HepG2 (cell line): Measurements from ENCODE around the gene TUBB2B. TPM values are rescaled to one million over a fixed set of nuclear protein-coding genes. Genes with fewer than 3 reads are reported as not detected.

Source experiments
- ATAC-seq: fragments of 200-7000 bp; cut with Tn5 transposase; 3 replicates; pipeline ENCODE4 v1.9.1; 2020; ENCODE audit warnings: mild to moderate bottlenecking, moderate library complexity
- BruUV-seq: library from RNA; stranded (reverse); fragments of 400-500 nt; replicated peaks from 2 replicates; lab custom pipeline; 2021; lab: Mats Ljungman, UMichigan
- CTCF ChIA-PET: fragments of 300-600 bp; formaldehyde crosslinking; extraction: SDS; loops from one replicate; lab custom pipeline; 2021; ENCODE audit warnings: low total read pairs, inconsistent platforms, low intra/inter-chr PET ratio; lab: Yijun Ruan, JAX
- POLR2A ChIA-PET: fragments of 350-600 bp; sonication (Branson Sonifier 250); formaldehyde crosslinking; loops from one replicate; lab custom pipeline; 2020; ENCODE audit warnings: antibody characterized with exemption, inconsistent platforms; lab: Yijun Ruan, JAX
- DNase-seq: peaks from one replicate; pipeline ENCODE4 v3.0.0-alpha.2; 2015; ENCODE audit warnings: low spot score
- FAIRE-seq: peaks from 3 replicates; lab custom pipeline; 2011; peaks lifted over from hg19 to GRCh38; lab: Jason Lieb, UNC
- H2AFZ ChIP-seq: one replicate; pipeline ENCODE4 v1.6.1; 2011; ENCODE audit warnings: low read length, inconsistent platforms
- H3K27ac ChIP-seq: fragments of 300-600 bp; 3 replicates; pipeline ENCODE4 v1.8.0; 2011; ENCODE audit warnings: mixed run types, mild to moderate bottlenecking, mixed read lengths, low read length, inconsistent platforms; ENCODE audit not compliant: insufficient read depth; ENCODE audit errors: extremely low read length
- H3K27me3 ChIP-seq, 2 experiments: fragments of 200-600 bp in 1 of 2; 2 replicates in 1 of 2; 3 replicates in 1 of 2; pipeline versions ENCODE4 v1.6.0 to v1.8.0; 2011; ENCODE audit warnings: low read length in 2 of 2, mild to moderate bottlenecking in 2 of 2, moderate library complexity in 2 of 2, inconsistent platforms in 1 of 2; ENCODE audit not compliant: insufficient read depth in 2 of 2, control insufficient read depth in 1 of 2
- H3K36me3 ChIP-seq, 2 experiments: fragments of 200-600 bp in 1 of 2; replicated peaks in 1 of 2; 2 replicates in 1 of 2; 3 replicates in 1 of 2; pipeline versions ENCODE4 v1.5.1 to v1.8.0; 2011; ENCODE audit warnings: low read length in 2 of 2, inconsistent platforms in 1 of 2; ENCODE audit not compliant: insufficient read depth in 2 of 2, control insufficient read depth in 1 of 2
- H3K4me1 ChIP-seq: 2 replicates; pipeline ENCODE4 v1.5.1; 2012; ENCODE audit warnings: low read length, inconsistent platforms; ENCODE audit not compliant: insufficient read depth
- H3K4me2 ChIP-seq: 2 replicates; pipeline ENCODE4 v1.6.0; 2011; ENCODE audit warnings: low read depth, low read length, inconsistent platforms
- H3K4me3 ChIP-seq, 3 experiments: fragments of 200-600 bp in 1 of 3; sonication (generic), shearing (Covaris generic) in 1 of 3; replicated peaks in 1 of 3; 2 replicates each; pipeline ENCODE4 v1.5.1; 2011 to 2016; ENCODE audit warnings: low read length in 3 of 3, inconsistent platforms in 2 of 3, low read depth in 2 of 3, mild to moderate bottlenecking in 2 of 3, control low read depth in 1 of 3, mixed read lengths in 1 of 3; ENCODE audit not compliant: insufficient read depth in 1 of 3
- H3K79me2 ChIP-seq: one replicate; pipeline ENCODE4 v1.6.1; 2011; ENCODE audit warnings: low read length, inconsistent platforms; ENCODE audit not compliant: insufficient read depth
- H3K9ac ChIP-seq: 2 replicates; pipeline ENCODE4 v1.6.0; 2011; ENCODE audit warnings: mild to moderate bottlenecking, low read depth, low read length, inconsistent platforms; ENCODE audit not compliant: insufficient read depth
- H3K9me3 ChIP-seq: 2 replicates; pipeline ENCODE4 v1.5.1; 2012; ENCODE audit warnings: mild to moderate bottlenecking, low read length
- H4K20me1 ChIP-seq: 2 replicates; pipeline ENCODE4 v1.6.0; 2011; ENCODE audit warnings: inconsistent platforms, mild to moderate bottlenecking, low read length, moderate library complexity; ENCODE audit not compliant: insufficient read depth
- ATM ChIP-seq: fragments of 450-650 bp; IDR thresholded peaks from 2 replicates; pipeline ENCODE4 v1.7.1; 2017; ENCODE audit warnings: mild to moderate bottlenecking, borderline replicate concordance
- ETV5 ChIP-seq: IDR thresholded peaks from 2 replicates; pipeline ENCODE4 v1.6.1; 2018; ENCODE audit warnings: missing biosample characterization, missing genetic modification reagents, inconsistent platforms, borderline replicate concordance
- ISL2 ChIP-seq: sonication (generic); formaldehyde crosslinking; IDR thresholded peaks from 2 replicates; pipeline ENCODE4 v1.5.0; 2020; ENCODE audit warnings: missing genetic modification reagents
- KDM1A ChIP-seq: IDR thresholded peaks from 2 replicates; pipeline ENCODE4 v1.6.1; 2016; ENCODE audit warnings: missing compliant biosample characterization
- SP4 ChIP-seq: sonication (generic); formaldehyde crosslinking; IDR thresholded peaks from 2 replicates; pipeline ENCODE4 v1.8.1; 2023; ENCODE audit warnings: mild to moderate bottlenecking, missing genetic modification reagents
- ZNF572 ChIP-seq: sonication (generic); formaldehyde crosslinking; IDR thresholded peaks from 2 replicates; pipeline ENCODE4 v1.5.1; 2020; ENCODE audit warnings: mild to moderate bottlenecking, missing genetic modification reagents
- WGBS: methylation state at CpG from one replicate; pipeline ENCODE4 v1.1.6; 2017; ENCODE audit warnings: low lambda C conversion rate; 5-methylcytosine and 5-hydroxymethylcytosine counted together
- in situ Hi-C: cut with HindIII; loops from 2 replicates; pipeline ENCODE4 v1.10.0; 2017; ENCODE audit warnings: low pct_unique_long_range_greater_than_20kb; ENCODE audit not compliant: extremely low pct_ligation_motif_present
- intact Hi-C: fragments of 100-400 bp; cut with micrococcal nuclease; formaldehyde crosslinking; loops from one replicate; pipeline ENCODE4 v1.10.0; 2022; ENCODE audit not compliant: unreplicated experiment
- polyA plus RNA-seq, 8 experiments: library from polyadenylated mRNA; depleted of rRNA in 3 of 8; stranded (reverse) in 7 of 8; unstranded in 1 of 8; fragments of >200 nt; fragmentation: Illumina TruSeq in 4 of 8; extraction: Trizol in 4 of 8; gene quantifications; 2 replicates each; pipeline versions ENCODE4 v1.2.1 to v1.2.3, GENCODE V29; 2011 to 2016; ENCODE audit warnings: low read depth in 4 of 8, missing spikeins in 1 of 8, mixed read lengths in 1 of 8; ENCODE audit not compliant: insufficient read depth in 1 of 8
- total RNA-seq, 5 experiments: library from RNA; depleted of rRNA; stranded (reverse); fragments of >200 nt; fragmentation: Illumina TruSeq; extraction: Trizol; gene quantifications; 2 replicates each; pipeline ENCODE4 v1.2.3, GENCODE V29; 2016; ENCODE audit warnings: low read depth in 1 of 5
- TF ChIP-seq, protein P1 (sequence below): sonication (generic); formaldehyde crosslinking; IDR thresholded peaks from 2 replicates; pipeline ENCODE4 v1.4.0; 2020; ENCODE audit warnings: missing genetic modification reagents
- TF ChIP-seq, protein P2 (sequence below): fragments of 450-650 bp; IDR thresholded peaks from 2 replicates; pipeline ENCODE4 v1.6.1; 2017; ENCODE audit warnings: mild to moderate bottlenecking
- TF ChIP-seq, protein P3 (sequence below): sonication (generic); formaldehyde crosslinking; conservative IDR thresholded peaks from 2 replicates; pipeline ENCODE4 v1.8.0; 2022; ENCODE audit warnings: low read depth, missing genetic modification reagents
- TF ChIP-seq, protein P4 (sequence below): sonication (generic); formaldehyde crosslinking; IDR thresholded peaks from 2 replicates; pipeline ENCODE4 v1.4.0; 2020; ENCODE audit warnings: mild to moderate bottlenecking, missing genetic modification reagents

TUBB2B gene
- total and polyA plus RNA-seq, 2 of the 13 experiments (the other 11 are each of a cell fraction or from before 2014, with no cell fraction given), result 10.3 to 23.6 TPM

DNA sequence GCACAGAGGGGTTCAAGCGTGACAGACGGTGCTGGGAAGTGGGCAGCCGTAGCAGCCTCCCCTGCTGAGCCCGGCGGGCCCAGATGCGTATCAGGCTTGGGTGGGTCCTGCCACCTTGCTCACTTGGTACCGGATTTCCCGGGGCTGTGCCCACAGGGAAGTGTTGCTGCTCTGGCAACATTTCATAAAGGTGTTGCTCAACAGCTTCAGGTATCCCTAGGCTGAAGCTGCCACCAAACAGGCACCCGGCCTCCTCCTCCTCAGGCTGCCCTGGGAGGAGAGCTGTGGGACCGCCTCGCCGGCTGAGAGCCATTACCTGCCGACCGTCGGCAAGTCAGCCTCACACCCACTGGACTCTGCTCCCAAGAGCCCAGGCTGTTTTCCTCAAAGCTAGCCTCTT, 42.8 kb upstream of the TUBB2B start:
- WGBS, result 84% methylated on average over 8 of the region's 15 CpGs
- H3K9ac ChIP-seq, result no peak overlapping the region
- peaks cover 5% of the 10 kb centered on the region for H3K79me2 ChIP-seq
- FAIRE-seq (no peak), DNase-seq (no peak), ATAC-seq (peak; percentile 2; the same call in 1 of the 3 replicates)
- H3K4me2 ChIP-seq, result no peak overlapping the region
- peaks cover 7% of the 10 kb centered on the region; the same call in 1 of the 2 replicates for H4K20me1 ChIP-seq
- intact Hi-C loops, result no loop called here
- ChIA-PET POLR2A (interaction anchor here (1.4 kb wide), 1 partner anchor 11 kb away, joined by 8 read pairs; the partner anchor contains the start of gene PSMG4), CTCF (no interaction called here)
- H3K27me3 ChIP-seq, result no peaks in the 10 kb centered on the region
- in situ Hi-C loops, result loop anchor here (10.0 kb wide), 1 partner anchor 245 kb away; no protein-coding TSS in a partner anchor
- no TSS peak for BruUV-seq
- H3K9me3 ChIP-seq, result no peaks in the 10 kb centered on the region
- H3K27ac ChIP-seq, result no peak overlapping the region
- peaks cover 26 to 70% of the 10 kb centered on the region in 2 experiments for H3K36me3 ChIP-seq
- H2AFZ ChIP-seq, result no peak overlapping the region
- no peak overlapping the region for H3K4me3 ChIP-seq
- no peaks in the 10 kb centered on the region for H3K4me1 ChIP-seq
- TF ChIP-seq ISL2 (CRISPR knock-in tag) (no peak), KDM1A (CRISPR knock-in tag) (no peak), ATM (no peak), ETV5 (CRISPR knock-in tag) (no peak), SP4 (CRISPR knock-in tag) (no peak), ZNF572 (0 out of 2 replicates have a peak, but pooled peaks have one; percentile 52)
- TF ChIP-seq, protein P1, sequence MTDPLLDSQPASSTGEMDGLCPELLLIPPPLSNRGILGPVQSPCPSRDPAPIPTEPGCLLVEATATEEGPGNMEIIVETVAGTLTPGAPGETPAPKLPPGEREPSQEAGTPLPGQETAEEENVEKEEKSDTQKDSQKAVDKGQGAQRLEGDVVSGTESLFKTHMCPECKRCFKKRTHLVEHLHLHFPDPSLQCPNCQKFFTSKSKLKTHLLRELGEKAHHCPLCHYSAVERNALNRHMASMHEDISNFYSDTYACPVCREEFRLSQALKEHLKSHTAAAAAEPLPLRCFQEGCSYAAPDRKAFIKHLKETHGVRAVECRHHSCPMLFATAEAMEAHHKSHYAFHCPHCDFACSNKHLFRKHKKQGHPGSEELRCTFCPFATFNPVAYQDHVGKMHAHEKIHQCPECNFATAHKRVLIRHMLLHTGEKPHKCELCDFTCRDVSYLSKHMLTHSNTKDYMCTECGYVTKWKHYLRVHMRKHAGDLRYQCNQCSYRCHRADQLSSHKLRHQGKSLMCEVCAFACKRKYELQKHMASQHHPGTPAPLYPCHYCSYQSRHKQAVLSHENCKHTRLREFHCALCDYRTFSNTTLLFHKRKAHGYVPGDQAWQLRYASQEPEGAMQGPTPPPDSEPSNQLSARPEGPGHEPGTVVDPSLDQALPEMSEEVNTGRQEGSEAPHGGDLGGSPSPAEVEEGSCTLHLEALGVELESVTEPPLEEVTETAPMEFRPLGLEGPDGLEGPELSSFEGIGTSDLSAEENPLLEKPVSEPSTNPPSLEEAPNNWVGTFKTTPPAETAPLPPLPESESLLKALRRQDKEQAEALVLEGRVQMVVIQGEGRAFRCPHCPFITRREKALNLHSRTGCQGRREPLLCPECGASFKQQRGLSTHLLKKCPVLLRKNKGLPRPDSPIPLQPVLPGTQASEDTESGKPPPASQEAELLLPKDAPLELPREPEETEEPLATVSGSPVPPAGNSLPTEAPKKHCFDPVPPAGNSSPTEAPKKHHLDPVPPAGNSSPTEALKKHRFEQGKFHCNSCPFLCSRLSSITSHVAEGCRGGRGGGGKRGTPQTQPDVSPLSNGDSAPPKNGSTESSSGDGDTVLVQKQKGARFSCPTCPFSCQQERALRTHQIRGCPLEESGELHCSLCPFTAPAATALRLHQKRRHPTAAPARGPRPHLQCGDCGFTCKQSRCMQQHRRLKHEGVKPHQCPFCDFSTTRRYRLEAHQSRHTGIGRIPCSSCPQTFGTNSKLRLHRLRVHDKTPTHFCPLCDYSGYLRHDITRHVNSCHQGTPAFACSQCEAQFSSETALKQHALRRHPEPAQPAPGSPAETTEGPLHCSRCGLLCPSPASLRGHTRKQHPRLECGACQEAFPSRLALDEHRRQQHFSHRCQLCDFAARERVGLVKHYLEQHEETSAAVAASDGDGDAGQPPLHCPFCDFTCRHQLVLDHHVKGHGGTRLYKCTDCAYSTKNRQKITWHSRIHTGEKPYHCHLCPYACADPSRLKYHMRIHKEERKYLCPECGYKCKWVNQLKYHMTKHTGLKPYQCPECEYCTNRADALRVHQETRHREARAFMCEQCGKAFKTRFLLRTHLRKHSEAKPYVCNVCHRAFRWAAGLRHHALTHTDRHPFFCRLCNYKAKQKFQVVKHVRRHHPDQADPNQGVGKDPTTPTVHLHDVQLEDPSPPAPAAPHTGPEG (CRISPR knock-in tag), result no peak
- TF ChIP-seq, protein P2, sequence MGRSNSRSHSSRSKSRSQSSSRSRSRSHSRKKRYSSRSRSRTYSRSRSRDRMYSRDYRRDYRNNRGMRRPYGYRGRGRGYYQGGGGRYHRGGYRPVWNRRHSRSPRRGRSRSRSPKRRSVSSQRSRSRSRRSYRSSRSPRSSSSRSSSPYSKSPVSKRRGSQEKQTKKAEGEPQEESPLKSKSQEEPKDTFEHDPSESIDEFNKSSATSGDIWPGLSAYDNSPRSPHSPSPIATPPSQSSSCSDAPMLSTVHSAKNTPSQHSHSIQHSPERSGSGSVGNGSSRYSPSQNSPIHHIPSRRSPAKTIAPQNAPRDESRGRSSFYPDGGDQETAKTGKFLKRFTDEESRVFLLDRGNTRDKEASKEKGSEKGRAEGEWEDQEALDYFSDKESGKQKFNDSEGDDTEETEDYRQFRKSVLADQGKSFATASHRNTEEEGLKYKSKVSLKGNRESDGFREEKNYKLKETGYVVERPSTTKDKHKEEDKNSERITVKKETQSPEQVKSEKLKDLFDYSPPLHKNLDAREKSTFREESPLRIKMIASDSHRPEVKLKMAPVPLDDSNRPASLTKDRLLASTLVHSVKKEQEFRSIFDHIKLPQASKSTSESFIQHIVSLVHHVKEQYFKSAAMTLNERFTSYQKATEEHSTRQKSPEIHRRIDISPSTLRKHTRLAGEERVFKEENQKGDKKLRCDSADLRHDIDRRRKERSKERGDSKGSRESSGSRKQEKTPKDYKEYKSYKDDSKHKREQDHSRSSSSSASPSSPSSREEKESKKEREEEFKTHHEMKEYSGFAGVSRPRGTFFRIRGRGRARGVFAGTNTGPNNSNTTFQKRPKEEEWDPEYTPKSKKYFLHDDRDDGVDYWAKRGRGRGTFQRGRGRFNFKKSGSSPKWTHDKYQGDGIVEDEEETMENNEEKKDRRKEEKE, result no peak
- TF ChIP-seq, protein P3, sequence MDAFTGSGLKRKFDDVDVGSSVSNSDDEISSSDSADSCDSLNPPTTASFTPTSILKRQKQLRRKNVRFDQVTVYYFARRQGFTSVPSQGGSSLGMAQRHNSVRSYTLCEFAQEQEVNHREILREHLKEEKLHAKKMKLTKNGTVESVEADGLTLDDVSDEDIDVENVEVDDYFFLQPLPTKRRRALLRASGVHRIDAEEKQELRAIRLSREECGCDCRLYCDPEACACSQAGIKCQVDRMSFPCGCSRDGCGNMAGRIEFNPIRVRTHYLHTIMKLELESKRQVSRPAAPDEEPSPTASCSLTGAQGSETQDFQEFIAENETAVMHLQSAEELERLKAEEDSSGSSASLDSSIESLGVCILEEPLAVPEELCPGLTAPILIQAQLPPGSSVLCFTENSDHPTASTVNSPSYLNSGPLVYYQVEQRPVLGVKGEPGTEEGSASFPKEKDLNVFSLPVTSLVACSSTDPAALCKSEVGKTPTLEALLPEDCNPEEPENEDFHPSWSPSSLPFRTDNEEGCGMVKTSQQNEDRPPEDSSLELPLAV (CRISPR knock-in tag), result no peak
- TF ChIP-seq, protein P4, sequence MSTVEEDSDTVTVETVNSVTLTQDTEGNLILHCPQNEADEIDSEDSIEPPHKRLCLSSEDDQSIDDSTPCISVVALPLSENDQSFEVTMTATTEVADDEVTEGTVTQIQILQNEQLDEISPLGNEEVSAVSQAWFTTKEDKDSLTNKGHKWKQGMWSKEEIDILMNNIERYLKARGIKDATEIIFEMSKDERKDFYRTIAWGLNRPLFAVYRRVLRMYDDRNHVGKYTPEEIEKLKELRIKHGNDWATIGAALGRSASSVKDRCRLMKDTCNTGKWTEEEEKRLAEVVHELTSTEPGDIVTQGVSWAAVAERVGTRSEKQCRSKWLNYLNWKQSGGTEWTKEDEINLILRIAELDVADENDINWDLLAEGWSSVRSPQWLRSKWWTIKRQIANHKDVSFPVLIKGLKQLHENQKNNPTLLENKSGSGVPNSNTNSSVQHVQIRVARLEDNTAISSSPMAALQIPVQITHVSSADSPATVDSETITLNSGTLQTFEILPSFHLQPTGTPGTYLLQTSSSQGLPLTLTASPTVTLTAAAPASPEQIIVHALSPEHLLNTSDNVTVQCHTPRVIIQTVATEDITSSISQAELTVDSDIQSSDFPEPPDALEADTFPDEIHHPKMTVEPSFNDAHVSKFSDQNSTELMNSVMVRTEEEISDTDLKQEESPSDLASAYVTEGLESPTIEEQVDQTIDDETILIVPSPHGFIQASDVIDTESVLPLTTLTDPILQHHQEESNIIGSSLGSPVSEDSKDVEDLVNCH (CRISPR knock-in tag), result no peak
